Left kidney (tissue), 2 donors: ENCODE results near the gene PTPN13. TPM values are rescaled to one million over a fixed set of nuclear protein-coding genes. Genes with fewer than 3 reads are reported as not detected.

ENCODE experiments used
- DNase-seq: peaks from one replicate; pipeline ENCODE4 v3.0.0-alpha.2; 2013
- polyA plus RNA-seq: library from polyadenylated mRNA; unstranded; fragments of 120-200 nt; gene quantifications from one replicate; pipeline ENCODE4 v1.2.1, GENCODE V29; 2013; ENCODE audit not compliant: insufficient read length

PTPN13 gene
- polyA plus RNA-seq, 1 donor: 167 TPM

DNA sequence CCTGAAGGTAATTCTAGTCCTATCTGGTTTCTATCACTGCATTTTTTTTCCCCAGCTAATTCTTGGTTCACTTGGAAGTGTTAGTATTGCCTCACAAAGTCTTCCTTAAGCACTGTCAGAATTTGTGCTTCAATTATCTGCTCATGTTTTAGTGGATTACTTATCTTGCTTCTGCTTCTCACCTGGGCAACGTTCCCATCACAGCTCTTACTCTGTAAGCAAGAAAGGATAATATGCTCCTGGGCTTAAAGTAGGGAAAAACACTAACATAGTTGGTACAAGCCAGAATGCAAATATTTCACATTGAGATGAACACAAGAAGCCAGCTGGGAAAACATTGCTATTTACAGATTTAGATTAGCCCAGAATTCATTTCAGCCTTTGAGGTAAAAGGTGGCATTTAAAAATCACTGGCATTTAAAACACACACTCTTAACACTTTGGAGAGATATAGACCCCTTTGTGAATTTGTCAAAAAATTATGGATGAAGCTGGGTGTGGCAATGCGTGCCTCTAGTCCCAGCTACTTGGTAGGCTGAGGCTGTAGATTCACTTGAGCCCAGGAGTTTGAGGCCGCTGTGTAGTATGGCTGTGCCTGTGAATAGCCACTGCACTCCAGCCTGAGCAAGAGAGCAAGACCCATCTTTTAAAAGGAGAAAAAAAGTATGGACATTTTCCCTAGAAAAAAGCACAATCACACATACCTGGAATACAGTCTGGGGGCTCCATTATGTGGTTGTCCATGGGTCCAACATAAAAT is 6.6 kb upstream of the PTPN13 start:
- DNase-seq: no peak

DNA sequence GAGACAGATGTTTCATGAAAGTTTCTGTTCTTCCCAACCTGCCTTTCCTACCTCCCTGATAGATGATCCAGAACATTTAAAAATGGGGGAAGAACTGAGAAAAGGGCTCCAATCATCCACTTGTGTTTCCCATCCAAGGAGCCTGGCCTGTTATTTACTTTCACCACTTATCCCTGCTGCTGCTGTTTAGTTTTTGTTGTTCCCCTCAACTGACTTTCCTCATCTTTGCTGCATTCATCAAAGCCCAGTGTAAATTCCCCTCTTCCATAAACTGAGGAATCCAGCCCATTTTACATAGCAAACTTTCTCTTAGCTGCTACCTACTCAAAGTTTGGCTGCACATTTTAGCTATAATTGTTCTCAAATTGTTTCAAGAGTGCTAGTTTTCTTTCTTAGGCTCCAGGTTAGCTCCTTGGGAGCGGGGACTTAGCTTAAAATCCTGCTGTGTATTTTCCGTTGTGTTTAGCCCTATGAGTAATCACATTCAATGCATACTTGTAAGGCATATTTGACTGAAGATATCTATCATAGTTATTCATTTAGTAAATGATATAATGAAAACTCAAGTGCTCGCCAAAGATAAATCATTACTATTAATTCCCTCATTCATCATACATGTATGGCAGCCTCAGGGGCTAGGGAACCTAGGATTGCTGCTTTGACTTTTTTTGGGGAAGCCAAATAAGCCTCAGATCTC is 1.4 kb upstream of the PTPN13 start:
- DNase-seq: no peak

DNA sequence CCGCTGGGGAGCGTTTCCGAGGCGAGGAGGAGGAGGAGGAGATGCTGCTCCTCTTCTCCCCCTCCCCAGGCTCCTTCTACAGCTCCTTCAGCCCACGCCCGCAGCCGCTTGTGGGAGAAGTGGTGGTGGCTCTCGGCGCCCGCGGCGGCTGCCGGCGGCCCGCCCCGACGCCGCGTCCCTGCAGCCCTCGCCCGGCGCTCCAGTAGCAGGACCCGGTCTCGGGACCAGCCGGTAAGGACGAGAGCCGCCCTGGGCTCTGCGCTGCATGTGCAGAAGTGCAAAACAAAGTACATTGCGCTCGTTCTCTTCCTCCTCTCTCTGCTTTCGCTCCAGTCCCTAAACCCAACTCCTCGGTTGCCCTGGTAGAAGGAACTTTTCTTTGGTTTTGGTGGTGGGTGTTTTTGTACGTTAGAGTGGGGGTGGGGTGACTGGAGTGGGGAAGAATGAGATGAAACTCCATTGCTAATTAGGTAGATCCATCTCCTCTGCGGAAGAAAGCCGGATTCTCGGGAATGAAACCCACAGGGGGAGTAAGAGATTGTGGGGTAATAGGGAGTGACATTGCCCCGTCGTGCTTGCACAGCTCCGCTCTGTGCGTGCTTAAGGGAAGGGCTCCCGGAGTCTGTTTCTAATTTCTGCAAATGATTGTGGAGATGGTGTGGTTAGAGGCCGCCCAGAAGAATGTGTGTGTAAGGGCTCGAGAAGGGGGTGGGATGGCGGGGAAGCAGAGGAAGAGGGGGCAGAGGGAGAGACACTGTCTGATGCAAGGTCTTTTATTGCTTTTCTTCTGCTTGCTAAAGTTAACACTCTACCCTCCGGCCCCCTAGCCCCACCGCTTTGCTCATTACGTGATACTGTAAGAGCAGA is 677 bp downstream of the PTPN13 start:
- DNase-seq: peak; percentile 59

DNA sequence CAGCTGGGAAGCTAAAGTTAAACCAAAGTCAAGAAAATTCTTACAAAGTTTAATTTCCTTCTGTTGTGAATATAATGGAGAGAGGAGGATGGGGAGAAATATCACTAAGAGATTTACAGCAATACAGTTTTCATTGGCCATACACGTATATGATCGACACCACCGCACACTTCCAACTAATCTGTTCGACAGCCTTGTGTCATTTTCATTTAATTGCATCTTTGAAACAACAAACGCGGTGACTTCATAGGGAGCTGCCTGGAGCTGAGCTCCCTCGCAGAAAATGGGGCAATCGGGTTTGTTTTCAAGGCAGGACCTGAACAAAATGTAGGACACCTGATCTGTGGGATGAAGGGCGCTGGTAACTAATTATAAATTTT is 1.3 kb downstream of the PTPN13 start:
- peak; percentile 54 for DNase-seq

DNA sequence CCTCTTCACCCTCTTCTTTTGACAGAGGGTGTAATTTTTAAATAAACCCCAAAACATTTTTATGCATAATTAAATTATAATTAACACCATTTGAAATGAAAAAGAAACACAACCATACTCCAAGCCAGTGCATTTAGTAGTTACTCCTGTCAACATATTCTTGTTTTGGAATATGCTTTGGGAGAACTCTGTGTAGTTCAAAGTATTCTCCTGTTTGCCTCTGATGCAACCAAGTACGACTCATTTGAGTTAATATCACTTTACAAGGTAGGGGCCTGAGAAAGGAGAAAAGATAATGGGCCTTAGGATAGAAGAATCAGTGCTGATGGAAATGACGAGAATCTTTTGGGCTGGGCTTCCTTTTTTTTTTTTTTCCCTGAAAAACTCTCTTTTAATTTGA is 2.7 kb downstream of the PTPN13 start:
- no peak for DNase-seq

DNA sequence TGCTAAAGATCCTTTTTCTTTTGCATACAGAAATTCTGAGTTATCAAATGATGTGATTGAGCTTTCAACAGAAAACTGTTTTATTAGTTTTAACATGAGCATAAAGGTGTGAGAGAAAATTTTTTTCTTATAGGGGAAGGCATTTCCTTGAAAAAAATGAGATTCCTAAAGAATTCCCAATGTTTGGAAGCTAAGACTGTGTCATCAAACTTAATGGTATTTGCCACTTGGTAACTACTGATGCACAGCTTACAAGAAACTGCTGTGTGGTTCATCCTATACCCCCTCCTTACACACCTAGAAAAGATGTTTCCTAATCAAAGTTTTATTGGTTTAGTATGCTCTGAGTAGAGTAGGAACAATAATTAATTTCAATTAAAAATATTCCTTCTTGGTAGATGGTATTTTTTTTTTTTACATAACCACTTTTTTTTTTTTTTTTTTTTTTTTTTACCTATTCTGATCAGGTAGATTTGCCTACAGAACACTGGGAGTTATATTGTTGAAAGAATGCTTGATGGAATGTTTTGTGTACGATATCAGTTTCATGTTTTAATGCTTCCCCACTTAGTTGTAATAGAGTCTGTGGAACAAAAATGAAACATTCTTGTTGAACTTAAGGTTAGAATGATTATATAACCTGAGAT is 6.0 kb downstream of the PTPN13 start:
- DNase-seq: no peak

DNA sequence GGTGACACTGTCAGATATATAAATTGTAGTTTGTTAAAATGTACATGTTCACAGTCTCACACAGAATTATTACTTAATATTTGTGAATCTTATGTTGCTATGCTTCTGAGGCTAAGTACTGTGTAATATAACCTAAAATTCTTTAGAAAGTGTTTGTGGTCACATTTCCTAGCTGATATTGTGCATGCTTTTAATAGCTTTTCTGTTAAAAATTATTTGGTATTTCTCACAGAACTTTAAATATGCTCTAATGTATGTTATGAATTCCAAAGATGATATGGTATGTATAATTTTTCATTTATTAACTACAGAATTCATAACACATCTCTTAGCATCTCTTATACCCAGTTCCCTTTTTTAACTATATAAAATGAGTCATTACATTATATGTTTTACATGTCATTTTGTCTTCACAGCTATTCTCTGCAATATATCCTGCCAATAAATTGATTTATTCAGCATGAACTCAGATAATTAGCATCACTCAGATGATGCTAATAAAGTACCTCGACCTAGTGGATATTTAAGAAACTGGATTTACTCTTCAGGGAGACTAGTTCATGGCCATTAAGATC is 9.3 kb downstream of the PTPN13 start:
- DNase-seq: no peak

DNA sequence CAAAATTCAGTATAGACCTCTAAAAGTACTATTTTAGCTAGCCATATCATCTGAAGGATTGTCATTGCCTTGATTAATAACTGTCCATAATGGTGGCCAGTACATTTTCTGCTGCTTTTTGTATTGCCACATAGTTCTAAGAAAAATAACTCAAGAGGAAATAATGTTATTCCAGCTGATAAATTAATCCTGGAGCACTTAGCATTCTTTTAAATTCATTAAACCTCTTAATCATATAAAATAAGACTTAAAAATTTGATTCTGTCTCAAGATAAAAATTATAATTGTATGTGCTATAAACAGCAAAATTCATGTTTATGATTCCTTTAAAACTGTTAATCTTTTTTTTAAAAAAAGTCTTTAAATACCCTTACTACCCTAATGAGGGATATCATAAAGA is 12.7 kb downstream of the PTPN13 start:
- DNase-seq: no peak

DNA sequence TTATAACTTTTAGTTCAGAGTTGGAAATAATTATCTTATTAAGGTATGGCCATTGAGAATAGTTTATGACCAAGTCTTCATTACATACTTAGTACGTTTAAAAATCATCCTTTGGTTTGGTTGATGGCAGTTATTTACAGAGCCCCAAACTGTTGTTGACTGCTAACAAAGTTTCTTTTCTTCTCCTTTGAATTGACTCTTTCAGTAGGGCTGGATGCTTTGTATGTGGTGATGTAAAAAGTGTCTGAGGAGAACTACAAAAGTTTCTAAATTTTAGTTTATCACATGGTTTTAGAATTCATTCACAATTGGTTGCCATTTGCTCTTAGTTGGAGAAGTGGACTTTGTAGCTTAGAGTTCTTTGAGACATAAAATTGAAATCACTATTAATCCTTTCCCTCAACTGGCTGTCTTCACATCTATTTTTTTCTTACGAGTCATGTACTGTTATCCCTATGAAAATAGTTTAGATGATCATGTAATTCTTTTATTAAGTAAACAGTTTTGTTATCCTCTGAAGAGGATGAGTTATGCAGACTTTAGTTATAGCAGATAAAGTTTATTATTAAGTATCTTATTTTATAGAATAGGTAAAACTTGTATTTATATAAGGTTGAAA is 14.8 kb downstream of the PTPN13 start:
- DNase-seq: no peak

DNA sequence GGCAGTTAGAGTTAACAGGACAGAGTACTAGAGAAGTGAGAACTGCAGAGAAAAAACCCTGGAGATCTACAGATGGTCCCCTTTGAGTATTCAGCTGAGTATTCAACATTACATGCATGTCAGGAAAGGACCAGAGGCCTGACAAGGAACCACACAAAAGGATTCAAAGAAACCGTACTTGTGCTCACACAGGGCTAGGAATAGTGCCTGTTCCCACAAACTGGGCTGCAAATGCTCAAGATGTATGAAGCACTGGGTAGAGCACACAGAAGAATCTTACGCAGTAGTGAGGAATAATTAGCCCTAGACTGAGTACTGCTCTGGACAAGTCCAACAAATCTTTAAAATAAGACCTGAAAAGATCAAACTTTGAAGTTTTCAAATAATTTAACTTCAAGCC is 17.6 kb downstream of the PTPN13 start:
- no peak for DNase-seq

DNA sequence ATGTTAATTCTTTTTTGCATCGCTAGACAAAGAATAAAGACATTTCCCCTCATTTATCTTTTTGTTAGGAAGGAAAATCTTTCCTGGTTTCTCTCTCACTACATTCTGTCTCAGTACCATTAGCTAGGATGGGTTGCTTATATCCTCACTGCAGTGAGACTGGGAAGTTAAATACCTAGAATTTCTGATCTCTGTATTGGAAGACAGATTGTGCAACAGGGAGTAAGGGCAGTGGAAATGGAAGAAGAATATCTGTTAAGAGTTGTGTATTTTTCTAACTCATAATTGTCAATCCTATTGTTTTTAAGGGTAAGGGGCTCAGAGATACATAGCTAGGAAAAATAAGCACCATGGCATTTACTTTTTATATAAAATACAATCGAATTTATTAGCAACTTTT is 19.6 kb downstream of the PTPN13 start:
- DNase-seq: no peak

DNA sequence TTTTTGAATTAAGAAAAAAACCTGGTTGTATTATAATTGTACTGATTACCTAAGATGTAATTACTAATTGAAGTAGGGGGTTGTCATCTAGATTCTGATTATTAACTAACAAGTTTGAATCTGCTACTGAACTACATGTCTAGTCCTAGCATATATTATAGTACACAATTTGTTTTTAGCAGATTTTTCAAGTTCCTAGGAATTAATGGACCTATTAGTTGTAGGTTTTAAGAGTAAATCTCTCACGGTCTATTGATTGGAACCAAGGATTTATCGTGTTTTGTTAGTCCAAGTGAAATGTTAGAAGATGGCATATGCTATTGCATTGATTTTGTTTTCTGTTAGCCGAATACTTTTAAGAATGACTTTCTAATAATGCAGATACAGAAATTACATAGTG is 20.8 kb downstream of the PTPN13 start:
- no peak for DNase-seq

DNA sequence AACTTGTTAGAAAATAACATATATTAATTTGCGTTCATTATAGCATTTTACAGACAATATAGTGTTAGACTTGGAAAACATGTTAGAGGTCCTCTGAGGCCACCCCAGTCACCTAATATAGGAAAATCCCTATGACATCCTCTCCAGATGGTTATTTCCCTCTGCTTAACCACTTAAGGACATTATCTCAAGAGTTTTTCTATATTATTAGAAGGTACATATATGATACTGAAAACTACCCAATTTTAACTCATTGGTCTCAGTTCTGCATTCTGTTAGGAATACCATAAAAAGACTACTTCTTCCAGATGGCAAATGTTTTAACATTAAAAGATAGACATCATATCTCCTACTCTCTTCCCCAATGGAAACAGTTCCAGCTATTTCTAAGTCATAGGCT is 21.4 kb downstream of the PTPN13 start:
- DNase-seq: no peak

DNA sequence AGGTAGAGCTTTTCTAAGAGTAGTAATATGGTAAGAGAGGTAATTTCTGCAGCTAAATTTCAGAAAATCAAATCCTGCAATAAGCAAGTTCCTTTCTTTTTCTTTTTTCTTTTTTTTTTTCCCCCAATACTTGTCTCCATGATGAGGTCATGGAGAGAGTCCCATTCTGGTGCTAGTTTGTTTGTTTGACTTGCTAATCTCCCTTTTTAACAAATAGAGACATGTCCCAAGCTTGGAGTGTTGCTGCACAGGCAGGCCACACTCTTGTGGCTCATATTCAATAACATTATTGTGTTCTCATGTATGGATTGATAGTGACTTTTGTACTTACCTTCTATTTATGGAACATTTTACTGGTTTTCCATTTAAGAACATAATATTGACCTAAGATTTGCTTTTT is 25.5 kb downstream of the PTPN13 start:
- DNase-seq: no peak

DNA sequence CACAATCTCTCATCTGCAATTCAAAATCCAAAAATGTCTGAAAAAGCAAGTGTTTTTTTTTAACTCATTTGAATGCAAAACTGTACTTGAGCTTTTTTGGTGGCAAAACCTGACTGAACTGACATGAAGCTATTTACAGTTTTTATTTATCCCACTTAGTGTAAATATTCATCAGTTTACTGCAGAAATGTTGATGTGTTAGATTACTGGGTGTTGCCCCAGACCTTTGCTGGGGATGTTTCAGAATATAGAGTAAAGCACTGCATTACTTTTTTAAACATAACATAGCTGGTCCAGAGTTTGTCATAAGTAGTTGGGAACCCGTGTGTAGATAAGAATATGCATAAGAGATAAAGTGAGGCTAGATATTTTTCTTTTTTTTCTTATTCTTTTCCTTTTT is 27.3 kb downstream of the PTPN13 start:
- DNase-seq: no peak

DNA sequence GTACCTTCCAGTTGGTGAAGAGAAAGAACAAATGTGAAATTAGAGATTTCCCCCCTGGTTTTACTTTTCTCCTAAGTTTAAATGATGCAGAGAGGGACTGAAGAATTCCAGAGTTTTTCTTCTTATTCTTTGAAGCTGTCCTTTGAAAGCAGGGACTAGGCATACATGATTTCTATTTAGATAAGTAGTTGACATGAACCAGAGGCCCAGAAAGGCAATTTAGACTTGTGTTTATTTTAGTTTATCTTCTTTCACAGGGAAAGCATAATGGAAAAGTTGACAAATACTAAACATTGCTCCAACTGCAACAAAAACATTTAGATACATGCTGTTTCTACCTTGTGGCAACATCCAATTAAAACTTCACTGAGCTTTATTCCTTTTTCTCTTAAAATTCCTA is 32.0 kb downstream of the PTPN13 start:
- DNase-seq: no peak

DNA sequence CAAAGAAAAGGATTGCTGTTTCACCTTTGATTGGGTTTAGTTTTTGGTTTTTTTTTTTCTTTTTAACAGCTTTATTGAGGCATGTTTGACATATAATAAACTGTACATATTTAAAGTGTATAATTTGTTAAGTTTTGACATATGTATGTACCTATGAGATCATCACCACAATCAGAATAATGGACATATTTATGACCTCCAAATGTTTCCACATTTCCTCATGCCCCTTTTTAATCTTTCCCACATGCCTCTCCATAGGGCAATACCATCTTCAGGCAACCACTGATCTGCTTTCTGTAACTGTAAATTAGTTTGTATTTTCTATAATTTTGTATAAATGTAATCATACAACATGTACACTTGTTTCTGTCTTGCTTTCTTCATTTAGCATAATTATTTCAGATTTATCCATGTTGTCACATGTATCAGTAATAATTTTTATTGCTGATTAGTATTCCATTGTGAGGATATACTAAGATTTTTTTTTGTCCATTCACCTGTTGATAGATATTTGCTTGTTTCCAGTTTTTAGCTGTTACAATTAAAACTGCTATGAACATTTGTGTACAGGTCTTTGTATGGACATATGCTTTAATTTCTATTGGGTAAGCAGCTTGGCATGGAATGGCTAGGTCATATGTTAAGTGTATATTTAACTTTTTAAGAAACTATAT is 33.5 kb downstream of the PTPN13 start:
- no peak for DNase-seq

DNA sequence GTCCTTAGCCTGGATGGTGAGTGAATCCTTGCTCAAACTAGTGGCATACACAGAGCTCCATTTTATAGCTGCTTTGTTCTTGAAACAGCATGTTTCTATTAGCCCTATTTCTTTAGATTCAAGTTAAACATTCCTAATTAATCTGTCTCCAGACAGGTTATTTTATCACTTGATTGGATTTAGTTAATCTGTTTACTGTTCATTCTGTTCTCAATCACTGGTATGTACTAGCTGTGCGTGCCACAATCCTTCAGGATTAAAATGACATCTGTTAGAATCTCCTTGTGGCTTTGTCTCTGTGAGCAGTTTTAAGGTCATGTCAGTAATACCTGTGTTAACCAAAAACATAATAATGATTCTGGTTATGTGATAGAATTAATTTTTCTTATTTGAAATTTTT is 36.5 kb downstream of the PTPN13 start:
- DNase-seq: no peak

DNA sequence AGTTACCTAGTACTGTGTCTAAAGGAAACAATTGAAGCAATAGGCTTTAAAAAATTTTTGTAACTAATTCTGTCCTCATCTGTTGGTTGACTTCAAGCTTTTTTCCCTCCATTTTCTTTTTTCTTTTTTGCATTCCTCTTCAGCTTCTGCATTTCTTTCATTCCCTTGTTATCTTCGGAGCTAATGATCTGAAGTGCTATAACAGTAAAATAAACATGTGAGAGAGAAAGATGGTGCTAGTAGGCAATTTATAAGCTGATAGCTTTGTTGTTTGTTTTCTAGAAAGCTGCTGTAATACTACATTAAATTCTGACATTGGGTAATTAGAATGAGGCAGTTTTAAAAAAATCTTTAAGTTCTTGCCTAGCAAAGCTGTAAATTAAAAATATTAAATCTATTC is 37.1 kb downstream of the PTPN13 start:
- no peak for DNase-seq

DNA sequence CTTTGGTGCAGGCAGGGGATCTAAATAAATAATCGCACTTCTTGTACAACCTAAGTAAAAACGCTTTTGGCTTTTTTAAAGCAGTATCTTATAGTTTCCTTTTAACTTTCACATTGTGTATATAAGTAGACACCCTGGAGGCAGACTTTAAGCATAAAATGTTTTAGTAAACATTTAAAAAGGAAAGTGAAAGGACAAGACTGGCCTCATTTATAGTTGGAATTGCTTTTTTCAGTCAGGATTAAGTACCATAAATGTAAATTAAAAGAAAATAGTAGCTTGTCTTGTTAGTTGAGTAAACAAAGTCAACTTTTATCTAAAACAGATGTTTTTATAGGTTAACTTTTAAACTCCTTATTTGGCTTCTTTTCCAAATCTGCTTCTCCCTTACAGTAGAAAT is 39.7 kb downstream of the PTPN13 start:
- DNase-seq: peak; percentile 27

DNA sequence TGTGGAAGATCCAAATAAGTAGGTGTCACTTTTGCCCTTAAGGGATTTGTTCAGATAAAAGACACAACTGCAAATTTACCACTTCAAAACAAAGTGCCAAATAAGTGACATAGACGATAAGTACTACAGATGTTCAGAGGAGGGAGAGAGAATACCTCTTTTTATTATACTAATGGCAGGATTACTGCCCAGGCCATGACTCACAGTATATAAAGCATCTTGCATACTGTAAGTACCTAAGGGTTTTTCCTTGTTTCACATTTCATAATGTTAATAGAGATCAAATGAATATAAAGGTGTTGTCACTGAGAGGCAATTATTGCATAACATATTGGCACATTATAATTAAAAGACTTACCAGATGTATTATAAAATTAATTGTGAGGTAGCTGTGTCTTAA is 46.4 kb downstream of the PTPN13 start:
- DNase-seq: no peak
